ENCODE measurements around the gene PHF3.

PHF3 gene

DNA sequence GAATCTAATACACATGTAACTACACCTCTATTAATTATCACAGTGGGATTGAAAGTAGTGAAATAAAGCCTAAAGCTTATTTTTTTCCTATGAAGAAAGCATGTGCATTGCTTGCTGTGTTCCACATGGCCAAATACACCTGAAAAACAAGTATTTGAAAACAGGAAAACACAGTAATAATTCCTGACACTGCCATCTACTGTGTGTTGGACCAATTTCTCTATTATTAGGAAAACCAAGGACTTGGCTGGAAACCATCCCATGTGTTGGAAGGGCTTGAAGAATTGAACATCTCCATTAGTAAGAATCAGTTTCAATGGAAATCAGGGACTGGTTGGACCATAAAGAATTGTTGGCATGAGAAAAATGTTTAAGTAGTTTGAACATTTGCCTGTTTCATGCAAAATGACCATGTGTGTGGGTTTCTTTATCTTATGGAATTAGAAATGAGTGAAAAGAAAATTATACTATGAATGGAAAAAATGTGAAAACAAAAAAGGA lies 124.1 kb downstream of the PHF3 start:
- TF ChIP-seq, protein P1, sequence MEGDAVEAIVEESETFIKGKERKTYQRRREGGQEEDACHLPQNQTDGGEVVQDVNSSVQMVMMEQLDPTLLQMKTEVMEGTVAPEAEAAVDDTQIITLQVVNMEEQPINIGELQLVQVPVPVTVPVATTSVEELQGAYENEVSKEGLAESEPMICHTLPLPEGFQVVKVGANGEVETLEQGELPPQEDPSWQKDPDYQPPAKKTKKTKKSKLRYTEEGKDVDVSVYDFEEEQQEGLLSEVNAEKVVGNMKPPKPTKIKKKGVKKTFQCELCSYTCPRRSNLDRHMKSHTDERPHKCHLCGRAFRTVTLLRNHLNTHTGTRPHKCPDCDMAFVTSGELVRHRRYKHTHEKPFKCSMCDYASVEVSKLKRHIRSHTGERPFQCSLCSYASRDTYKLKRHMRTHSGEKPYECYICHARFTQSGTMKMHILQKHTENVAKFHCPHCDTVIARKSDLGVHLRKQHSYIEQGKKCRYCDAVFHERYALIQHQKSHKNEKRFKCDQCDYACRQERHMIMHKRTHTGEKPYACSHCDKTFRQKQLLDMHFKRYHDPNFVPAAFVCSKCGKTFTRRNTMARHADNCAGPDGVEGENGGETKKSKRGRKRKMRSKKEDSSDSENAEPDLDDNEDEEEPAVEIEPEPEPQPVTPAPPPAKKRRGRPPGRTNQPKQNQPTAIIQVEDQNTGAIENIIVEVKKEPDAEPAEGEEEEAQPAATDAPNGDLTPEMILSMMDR (IDR thresholded peaks at IDR 0.05; ENCODE audit: low read depth, low read length), result no peak
- TF ChIP-seq MYC (IDR thresholded peaks at IDR 0.05; ENCODE audit: low read depth, low read length) (no peak), POLR2A (IDR thresholded peaks at IDR 0.05; ENCODE audit: extremely low read depth, insufficient read length) (no peak)
- TF ChIP-seq, protein P2, sequence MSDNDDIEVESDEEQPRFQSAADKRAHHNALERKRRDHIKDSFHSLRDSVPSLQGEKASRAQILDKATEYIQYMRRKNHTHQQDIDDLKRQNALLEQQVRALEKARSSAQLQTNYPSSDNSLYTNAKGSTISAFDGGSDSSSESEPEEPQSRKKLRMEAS (IDR thresholded peaks at IDR 0.05; ENCODE audit: low read depth, low read length), result no peak
- no peak overlapping the region for H3K4me3 ChIP-seq (ENCODE audit: low read depth, low read length)
- no peak for DNase-seq (ENCODE audit: low read depth)

DNA sequence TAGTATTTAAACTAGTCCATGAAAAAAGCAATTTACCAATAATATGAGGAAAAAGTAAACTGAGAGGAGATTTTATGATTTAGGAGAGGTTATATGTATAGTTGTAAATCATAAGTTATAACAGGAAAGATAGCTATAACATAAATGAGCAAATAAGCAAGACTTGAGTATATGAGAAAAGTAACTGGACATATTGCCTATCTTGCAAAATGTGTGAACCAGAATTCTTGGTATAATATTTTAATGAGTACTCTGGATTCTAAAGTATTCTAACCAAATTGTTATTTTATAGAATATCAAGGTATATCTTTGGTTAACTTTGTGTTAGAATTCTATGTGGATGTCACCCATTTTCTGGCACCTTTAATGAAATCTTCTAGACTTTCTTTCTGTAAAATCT lies 124.6 kb downstream of the PHF3 start:
- TF ChIP-seq POLR2A (IDR thresholded peaks at IDR 0.05; ENCODE audit: extremely low read depth, insufficient read length), result no peak
- TF ChIP-seq, protein P1 (IDR thresholded peaks at IDR 0.05; ENCODE audit: low read depth, low read length), result no peak
- H3K4me3 ChIP-seq (ENCODE audit: low read depth, low read length), result no peak overlapping the region
- DNase-seq (ENCODE audit: low read depth), result no peak

DNA sequence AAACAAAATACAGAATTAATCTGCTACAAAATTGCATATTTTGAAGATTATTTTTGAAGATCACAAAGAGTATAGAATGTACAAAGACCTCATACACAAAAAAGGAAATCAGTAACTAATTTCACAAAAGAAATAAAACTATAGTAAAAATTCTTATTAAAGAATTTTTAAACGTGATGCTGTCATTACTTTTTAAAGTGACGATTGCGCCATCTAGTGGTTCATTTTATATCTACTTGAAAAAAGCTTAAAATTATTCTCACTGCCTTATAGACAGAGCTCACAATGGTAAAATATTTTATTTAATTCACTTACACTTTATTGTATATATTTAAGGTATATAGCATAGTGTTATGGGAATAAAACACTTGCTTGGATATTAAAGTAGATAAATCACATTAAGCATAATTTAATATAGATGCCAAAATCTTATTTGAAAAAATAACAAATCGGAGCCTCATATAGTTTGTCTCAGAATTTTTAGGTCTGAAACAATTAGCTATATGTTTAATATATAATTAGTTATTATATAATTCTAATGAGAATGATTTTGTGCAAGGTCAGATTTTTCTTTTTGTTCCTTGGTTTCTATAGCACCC lies 128.8 kb downstream of the PHF3 start:
- no peak overlapping the region for H3K4me3 ChIP-seq (ENCODE audit: low read depth, low read length)
- TF ChIP-seq, protein P2 (IDR thresholded peaks at IDR 0.05; ENCODE audit: low read depth, low read length), result no peak
- TF ChIP-seq, protein P1 (IDR thresholded peaks at IDR 0.05; ENCODE audit: low read depth, low read length), result no peak
- TF ChIP-seq MYC (IDR thresholded peaks at IDR 0.05; ENCODE audit: low read depth, low read length), result no peak
- no peak for TF ChIP-seq POLR2A (IDR thresholded peaks at IDR 0.05; ENCODE audit: extremely low read depth, insufficient read length)
- DNase-seq (ENCODE audit: low read depth), result peak; percentile 61
